AG08395 (cell line): Measurements from ENCODE around the gene KRT222.

Experiments
- DNase-seq: peaks from one replicate; pipeline ENCODE4 v3.0.0; 2012; ENCODE audit warnings: mixed read lengths, low spot score

The KRT222 gene

GRCh38 chr17:40615068-40615840 lies 49.7 kb downstream of the KRT222 start:
- DNase-seq, result peak; percentile 30

GRCh38 chr17:40614431-40615067 lies 50.4 kb downstream of the KRT222 start:
- no peak for DNase-seq

GRCh38 chr17:40613467-40614154 lies 51.4 kb downstream of the KRT222 start:
- DNase-seq, result no peak

GRCh38 chr17:40612599-40613244 lies 52.3 kb downstream of the KRT222 start:
- DNase-seq, result no peak

- no peak for DNase-seq
Observed at GRCh38 chr17:40611840-40612474, 53.0 kb downstream of the KRT222 start.

GRCh38 chr17:40610359-40610758 lies 54.6 kb downstream of the KRT222 start:
- DNase-seq, result no peak

GRCh38 chr17:40608061-40608581 lies 56.9 kb downstream of the KRT222 start:
- DNase-seq, result no peak

- no peak for DNase-seq
Observed at GRCh38 chr17:40607641-40608040, 57.3 kb downstream of the KRT222 start.

GRCh38 chr17:40606548-40607353 lies 58.2 kb downstream of the KRT222 start:
- no peak for DNase-seq

GRCh38 chr17:40605306-40605705 lies 59.7 kb downstream of the KRT222 start:
- no peak for DNase-seq
